Heart left ventricle (tissue), 16 donors: ENCODE results near the gene FAM221B. TPM values are rescaled to one million over a fixed set of nuclear protein-coding genes. Genes with fewer than 3 reads are reported as not detected.

Experiments
- ATAC-seq, 4 donors: fragments of 200-7000 bp; cut with Tn5 transposase; one replicate each; pipeline ENCODE4 v1.9.1; 2020 to 2022; ENCODE audit warnings: moderate library complexity in 4 of 4, mild to moderate bottlenecking in 3 of 4, moderate number of reproducible peaks in 1 of 4
- DNase-seq, 5 donors: peaks; one replicate each; pipeline ENCODE4 v3.0.0-alpha.2; 2020
- H3K27ac ChIP-seq, 12 donors: fragments of 200-600 bp; sonication (generic) in 4 of 12; one replicate each; pipeline versions ENCODE4 v1.5.0 to v1.8.0; 2016 to 2022; ENCODE audit warnings: mild to moderate bottlenecking in 2 of 12
- H3K27me3 ChIP-seq, 9 donors: fragments of 200-600 bp; sonication (generic) in 2 of 9; one replicate each; pipeline versions ENCODE4 v1.5.1 to v1.8.0; 2016 to 2022; ENCODE audit warnings: mild to moderate bottlenecking in 3 of 9
- H3K36me3 ChIP-seq, 9 donors: fragments of 200-600 bp; sonication (generic) in 2 of 9; one replicate each; pipeline versions ENCODE4 v1.5.0 to v1.8.0; 2018 to 2022; ENCODE audit warnings: mild to moderate bottlenecking in 2 of 9
- H3K4me1 ChIP-seq, 12 donors: fragments of 200-600 bp; sonication (generic) in 4 of 12; one replicate each; pipeline versions ENCODE4 v1.5.0 to v1.8.0; 2016 to 2022; ENCODE audit warnings: mild to moderate bottlenecking in 3 of 12
- H3K4me3 ChIP-seq, 12 donors: fragments of 200-600 bp; sonication (generic) in 4 of 12; one replicate each; pipeline versions ENCODE4 v1.5.0 to v1.8.0; 2017 to 2022; ENCODE audit warnings: mild to moderate bottlenecking in 9 of 12, moderate library complexity in 4 of 12
- H3K9me3 ChIP-seq, 12 donors: fragments of 200-600 bp; sonication (generic) in 4 of 12; one replicate each; pipeline versions ENCODE4 v1.5.0 to v1.8.0; 2016 to 2022; ENCODE audit warnings: mild to moderate bottlenecking in 1 of 12
- CTCF ChIP-seq, 12 donors: fragments of 200-600 bp; sonication (generic) in 4 of 12; IDR thresholded peaks; one replicate each; pipeline versions ENCODE4 v1.5.0 to v1.8.0; 2018 to 2022; ENCODE audit warnings: antibody characterized with exemption in 12 of 12, mild to moderate bottlenecking in 5 of 12
- POLR2A ChIP-seq, 2 donors: fragments of 450-650 bp; IDR thresholded peaks; one replicate each; pipeline ENCODE4 v1.6.1; 2017; ENCODE audit warnings: antibody characterized with exemption in 2 of 2, mild to moderate bottlenecking in 2 of 2, moderate library complexity in 2 of 2
- WGBS, 4 donors: extraction: QIAGEN DNeasy Blood & Tissue Kit in 2 of 4; methylation state at CpG; one replicate each; pipeline versions ENCODE4 v1.1.5 to v1.1.7; 2013 to 2018; 5-methylcytosine and 5-hydroxymethylcytosine counted together
- intact Hi-C, 10 donors: fragments of 100-400 bp; cut with DNase I; formaldehyde crosslinking; loops; one replicate each; pipeline versions ENCODE4 v1.11.1 to v1.14.2; 2022
- polyA plus RNA-seq, 2 donors: library from polyadenylated mRNA; stranded (reverse); fragments of 200-250 nt; gene quantifications; one replicate each; pipeline ENCODE4 v1.2.3, GENCODE V29; 2013
- total RNA-seq, 9 donors: library from RNA; depleted of rRNA in 2 of 9; stranded (reverse); fragments of >200 nt in 2 of 9; fragmentation: NEBNext Ultra II Directional in 3 of 9; extraction: Animal tissue kit (Norgen Biotek cat#: 25700) in 3 of 9; gene quantifications; one replicate each; pipeline versions ENCODE4 v1.1.0 to v1.2.4, GENCODE V29; 2016 to 2023
- donor health status: ischemic (EF 13 %, LVEDD 7.1; RV severe dilation, severe dysfunction).
- donor health status: healthy with polysubstance abuse.
- donor health status: DM: no; HTN: yes; CAD: no.
- donor health status: DM: no; HTN: no; CAD: no.
- donor health status: ischemic (EF 25% LVEDD 6.9; RV normal size, moderate dysfunction).
- donor health status: ischemic (EF 25% LVEDD 5.7; RV mildly dilated, moderate dysfunction).
- donor health status: healthy.
- donor health status: DM: yes; HTN: yes; CAD: no.
- donor health status: ischemic (EF 35%, LVEDD 5.7; RV mildly dilated, moderate dysfunction).
- donor health status: nonischemic (EF 11% LVEDD 7.7; RV severe dilation, severe dysfunction).
- donor health status: DM: yes; HTN: yes; CAD: no.
- donor health status: PGD.
- donor health status: ischemic (EF 29% LVEDD 5.4; RV normal size, mild dysfunction).
- donor health status: nonischemic (EF 23%, LVEDD 6.1; RV moderate dilation, normal function).

Gene FAM221B
- total and polyA plus RNA-seq, 11 donors = not detected

DNA sequence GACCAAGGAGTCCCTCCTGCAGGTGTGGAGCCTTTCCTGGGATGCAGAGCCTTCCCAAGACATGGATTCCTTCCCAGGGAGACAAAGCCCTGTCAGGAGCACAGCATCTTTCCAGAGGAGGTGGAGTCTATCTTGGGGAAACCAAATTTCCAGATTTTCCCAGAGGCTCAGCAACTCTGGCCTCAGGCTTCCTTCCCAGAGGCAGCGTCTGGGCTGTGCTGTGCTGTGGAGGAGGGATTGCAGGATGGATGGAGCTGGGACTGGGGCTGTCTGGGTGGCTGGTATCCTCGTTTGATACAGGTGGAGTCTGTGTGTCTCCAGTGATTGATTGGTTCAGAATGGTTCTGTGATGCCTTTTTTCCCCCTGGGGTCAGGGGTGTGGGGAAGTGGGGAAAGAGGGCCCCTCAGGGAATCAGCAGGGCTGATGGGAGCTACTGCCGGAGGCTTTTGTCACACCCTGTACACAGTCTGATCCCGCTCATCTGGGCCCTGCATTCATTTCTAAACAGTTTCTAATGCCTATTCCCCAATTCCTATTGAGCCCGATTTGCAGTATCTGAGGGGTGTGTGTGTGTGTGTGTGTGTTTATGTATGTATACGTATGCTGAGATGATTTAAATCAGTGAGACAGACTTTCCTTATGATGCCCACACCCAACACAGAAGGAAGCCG is 25.7 kb upstream of the FAM221B start:
- ATAC-seq = no peak
- WGBS, 4 donors = 86 to 89% (median 87%) methylated on average over 7 of the region's 7 CpGs

DNA sequence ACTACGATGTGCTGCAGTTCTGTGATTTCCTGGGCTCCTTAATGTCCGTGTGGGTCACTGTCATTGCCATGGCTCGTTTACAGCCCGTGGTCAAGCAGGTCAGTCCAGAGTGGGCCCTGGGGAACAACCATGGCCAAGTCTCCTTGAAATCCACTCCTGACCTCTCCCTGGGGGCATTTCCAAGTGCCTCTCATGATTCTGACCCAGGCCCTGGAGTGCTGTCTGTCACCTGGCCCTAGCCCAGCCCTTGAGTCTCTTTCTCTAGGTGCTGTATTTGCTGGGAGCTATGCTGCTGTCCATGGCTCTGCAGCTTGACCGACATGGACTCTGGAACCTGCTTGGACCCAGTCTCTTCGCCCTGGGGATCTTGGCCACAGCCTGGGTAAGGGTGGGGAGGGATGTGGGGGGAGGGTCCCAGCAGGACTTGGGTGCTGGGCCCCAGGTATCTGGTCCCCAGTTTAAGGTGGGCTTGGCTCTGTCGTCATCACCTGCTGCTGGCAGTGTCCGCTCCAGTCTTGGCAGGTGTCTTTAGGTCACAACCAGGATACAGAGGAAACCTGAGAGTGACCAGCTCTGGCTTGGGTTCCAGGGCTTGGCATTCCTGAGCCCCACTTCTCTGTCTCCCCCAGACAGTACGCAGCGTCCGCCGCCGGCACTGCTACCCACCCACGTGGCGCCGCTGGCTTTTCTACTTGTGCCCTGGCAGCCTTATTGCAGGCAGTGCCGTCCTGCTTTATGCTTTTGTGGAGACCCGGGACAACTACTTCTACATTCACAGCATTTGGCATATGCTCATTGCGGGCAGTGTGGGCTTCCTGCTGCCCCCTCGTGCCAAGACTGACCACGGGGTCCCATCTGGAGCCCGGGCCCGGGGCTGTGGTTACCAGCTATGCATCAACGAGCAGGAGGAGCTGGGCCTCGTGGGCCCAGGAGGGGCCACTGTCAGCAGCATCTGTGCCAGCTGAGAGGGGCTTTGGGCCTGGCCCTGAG is 24.6 kb upstream of the FAM221B start:
- ATAC-seq (no peak), DNase-seq (peak in 1 of 5 donors; percentile 5)
- Histone ChIP-seq H3K27me3 (peaks cover 0 to 18% (median 0%) of the 10 kb centered on the region in 9 donors), H3K36me3 (peaks cover 0 to 16% (median 0%) of the 10 kb centered on the region in 9 donors), H3K27ac (no peak overlapping the region), H3K9me3 (no peaks in the 10 kb centered on the region), H3K4me3 (no peak overlapping the region), H3K4me1 (peaks cover 0 to 9% (median 1%) of the 10 kb centered on the region in 12 donors)
- WGBS, 4 donors = 91 to 96% (median 93%) methylated on average over 15 to 25 of the region's 25 CpGs
- intact Hi-C loops = no loop called here
- TF ChIP-seq CTCF (IDR thresholded peaks at IDR 0.05) (no peak), POLR2A (IDR thresholded peaks at IDR 0.05) (no peak)

More for the DNA sequence above, 25.7 kb upstream of the FAM221B start:
- TF ChIP-seq CTCF (IDR thresholded peaks at IDR 0.05) (no peak), POLR2A (IDR thresholded peaks at IDR 0.05) (no peak)
- H3K4me3 ChIP-seq = no peak overlapping the region
- H3K9me3 ChIP-seq = no peaks in the 10 kb centered on the region
- no peak overlapping the region for H3K27ac ChIP-seq
- peaks cover 0 to 18% (median 0%) of the 10 kb centered on the region in 9 donors for H3K27me3 ChIP-seq
- H3K36me3 ChIP-seq = peaks cover 0 to 16% (median 0%) of the 10 kb centered on the region in 9 donors
- no peak for DNase-seq
- peaks cover 0 to 13% (median 0%) of the 10 kb centered on the region in 12 donors for H3K4me1 ChIP-seq
- intact Hi-C loops = no loop called here

GRCh38 chr9:35852267-35852815 is 23.8 kb upstream of the FAM221B start:
- intact Hi-C loops = no loop called here
- Histone ChIP-seq H3K9me3 (no peaks in the 10 kb centered on the region), H3K27ac (no peak overlapping the region), H3K4me3 (no peak overlapping the region), H3K27me3 (peaks cover 0 to 23% (median 0%) of the 10 kb centered on the region in 9 donors), H3K4me1 (peaks cover 0 to 16% (median 9%) of the 10 kb centered on the region in 12 donors), H3K36me3 (peaks cover 0 to 19% (median under 1%) of the 10 kb centered on the region in 9 donors)
- WGBS, 4 donors = 93 to 96% (median 95%) methylated on average over 2 of the region's 2 CpGs
- DNase-seq (peak in 1 of 5 donors; percentile 4), ATAC-seq (no peak)
- TF ChIP-seq POLR2A (IDR thresholded peaks at IDR 0.05) (no peak), CTCF (IDR thresholded peaks at IDR 0.05) (no peak)
